H1 (cell line): ENCODE data around the gene MUC5B. TPM values are rescaled to one million over a fixed set of nuclear protein-coding genes. Genes with fewer than 3 reads are reported as not detected.

Source experiments
- CTCF ChIA-PET: fragments of 300-600 bp; sonication (Branson Sonifier 250); formaldehyde crosslinking; loops from one replicate; lab custom pipeline; 2021; ENCODE audit not compliant: partially characterized antibody; lab: Charles Lee
- POLR2A ChIA-PET: fragments of 300-600 bp; sonication (Branson Sonifier 250); formaldehyde crosslinking; loops from one replicate; lab custom pipeline; 2021; ENCODE audit warnings: inconsistent platforms; ENCODE audit not compliant: partially characterized antibody; lab: Charles Lee
- DNase-seq, 2 experiments: peaks; one replicate each; pipeline versions ENCODE4 v3.0.0 to v3.0.0-alpha.2; 2010 to 2022; ENCODE audit warnings: low spot score in 2 of 2, low read depth in 1 of 2, mixed read lengths in 1 of 2
- FAIRE-seq: peaks from 2 replicates; lab custom pipeline; 2011; peaks lifted over from hg19 to GRCh38; lab: Jason Lieb, UNC
- H2AFZ ChIP-seq: 2 replicates; pipeline ENCODE4 v1.8.1; 2012; ENCODE audit warnings: low read length, inconsistent platforms
- H2AK5ac ChIP-seq: 2 replicates; pipeline ENCODE4 v1.6.1; 2013; ENCODE audit warnings: low read depth, low read length
- H2BK120ac ChIP-seq: replicated peaks from 2 replicates; pipeline ENCODE3; 2013; ENCODE audit warnings: low read depth, low read length, inconsistent platforms
- H2BK12ac ChIP-seq: 2 replicates; pipeline ENCODE4 v1.6.1; 2013; ENCODE audit warnings: low read depth, low read length
- H2BK15ac ChIP-seq: 2 replicates; pipeline ENCODE4 v1.6.1; 2013; ENCODE audit warnings: low read length
- H2BK20ac ChIP-seq: 2 replicates; pipeline ENCODE4 v1.6.1; 2013; ENCODE audit warnings: low read length
- H2BK5ac ChIP-seq: 2 replicates; pipeline ENCODE4 v1.6.1; 2013; ENCODE audit warnings: low read depth, low read length
- H3K14ac ChIP-seq: 2 replicates; pipeline ENCODE4 v1.6.1; 2013; ENCODE audit warnings: inconsistent platforms; ENCODE audit not compliant: insufficient read length
- H3K18ac ChIP-seq: 2 replicates; pipeline ENCODE4 v1.6.1; 2013; ENCODE audit warnings: low read length; ENCODE audit errors: extremely low read depth
- H3K23ac ChIP-seq: 2 replicates; pipeline ENCODE4 v1.6.1; 2013; ENCODE audit warnings: inconsistent platforms; ENCODE audit not compliant: insufficient read length
- H3K23me2 ChIP-seq: 2 replicates; pipeline ENCODE4 v1.6.1; 2013; ENCODE audit warnings: low read depth, low read length
- H3K27ac ChIP-seq: 2 replicates; pipeline ENCODE4 v1.6.1; 2011; ENCODE audit warnings: low read depth, low read length, inconsistent platforms
- H3K27me3 ChIP-seq, 4 experiments: replicated peaks in 1 of 4; 1 replicate in 1 of 4; 2 replicates in 3 of 4; pipeline versions ENCODE4 v1.6.1 to v1.8.1; 2011 to 2013; ENCODE audit warnings: low read length in 3 of 4, mild to moderate bottlenecking in 3 of 4, inconsistent platforms in 2 of 4, mixed read lengths in 2 of 4, moderate library complexity in 1 of 4; ENCODE audit not compliant: control insufficient read depth in 3 of 4, insufficient read depth in 3 of 4; ENCODE audit errors: extremely low read depth in 1 of 4
- H3K36me3 ChIP-seq, 4 experiments: 2 replicates each; pipeline versions ENCODE4 v1.6.1 to v1.8.1; 2011 to 2013; ENCODE audit warnings: mild to moderate bottlenecking in 4 of 4, low read length in 3 of 4, moderate library complexity in 2 of 4, control low read depth in 1 of 4, inconsistent platforms in 1 of 4; ENCODE audit not compliant: insufficient read depth in 4 of 4, control insufficient read depth in 2 of 4
- H3K4ac ChIP-seq: replicated peaks from 2 replicates; pipeline ENCODE3; 2013; ENCODE audit warnings: low read length, low read depth, mixed read lengths, inconsistent platforms; ENCODE audit not compliant: insufficient read length
- H3K4me1 ChIP-seq, 4 experiments: replicated peaks in 1 of 4; 1 replicate in 1 of 4; 2 replicates in 3 of 4; pipeline versions ENCODE4 v1.6.1 to v1.8.1; 2011 to 2013; ENCODE audit warnings: low read length in 3 of 4, inconsistent platforms in 2 of 4, mixed read lengths in 1 of 4; ENCODE audit not compliant: insufficient read depth in 4 of 4, control insufficient read depth in 3 of 4
- H3K4me2 ChIP-seq, 2 experiments: 2 replicates each; pipeline versions ENCODE4 v1.6.1 to v1.8.1; 2011 to 2013; ENCODE audit warnings: low read depth in 2 of 2, low read length in 2 of 2, control low read depth in 1 of 2, inconsistent platforms in 1 of 2, mild to moderate bottlenecking in 1 of 2; ENCODE audit not compliant: insufficient read depth in 1 of 2
- H3K4me3 ChIP-seq, 4 experiments: fragments of 200-600, 300-600 bp in 1 of 4; sonication (generic), shearing (Covaris generic), sonication (Bioruptor Twin) in 1 of 4; 2 replicates each; pipeline versions ENCODE4 v1.5.1 to v1.8.1; 2011 to 2016; ENCODE audit warnings: low read length in 4 of 4, low read depth in 3 of 4, control low read depth in 2 of 4, inconsistent platforms in 2 of 4, mild to moderate bottlenecking in 2 of 4, mixed read lengths in 1 of 4, moderate library complexity in 1 of 4; ENCODE audit not compliant: insufficient read depth in 2 of 4; ENCODE audit errors: extremely low read depth in 1 of 4
- H3K56ac ChIP-seq: replicated peaks from 2 replicates; pipeline ENCODE3; 2013; ENCODE audit warnings: low read depth, mild to moderate bottlenecking, mixed read lengths, low read length, inconsistent platforms; ENCODE audit not compliant: insufficient read length
- H3K79me1 ChIP-seq: 2 replicates; pipeline ENCODE4 v1.6.1; 2013; ENCODE audit warnings: low read depth, low read length, control low read depth
- H3K79me2 ChIP-seq, 2 experiments: 2 replicates each; pipeline versions ENCODE4 v1.6.1 to v1.8.1; 2012 to 2013; ENCODE audit warnings: low read length in 2 of 2, mild to moderate bottlenecking in 2 of 2, inconsistent platforms in 1 of 2; ENCODE audit not compliant: insufficient read depth in 2 of 2, control insufficient read depth in 1 of 2
- H3K9ac ChIP-seq, 4 experiments: replicated peaks in 1 of 4; 1 replicate in 1 of 4; 2 replicates in 3 of 4; pipeline versions ENCODE4 v1.6.1 to v1.8.1; 2011 to 2013; ENCODE audit warnings: low read depth in 3 of 4, low read length in 3 of 4, control low read depth in 2 of 4, mild to moderate bottlenecking in 2 of 4, moderate library complexity in 2 of 4, inconsistent platforms in 1 of 4; ENCODE audit errors: extremely low read depth in 1 of 4
- H3K9me3 ChIP-seq, 2 experiments: 2 replicates each; pipeline versions ENCODE4 v1.6.1 to v1.8.1; 2012 to 2013; ENCODE audit warnings: mild to moderate bottlenecking in 2 of 2, moderate library complexity in 2 of 2, control low read depth in 1 of 2, inconsistent platforms in 1 of 2, low read depth in 1 of 2, low read length in 1 of 2, mixed read lengths in 1 of 2; ENCODE audit not compliant: insufficient read depth in 2 of 2
- H4K20me1 ChIP-seq, 2 experiments: replicated peaks in 1 of 2; 2 replicates each; pipeline versions ENCODE3 to v1.8.1; 2011 to 2013; ENCODE audit warnings: inconsistent platforms in 2 of 2, low read length in 2 of 2, mild to moderate bottlenecking in 1 of 2; ENCODE audit not compliant: insufficient read depth in 2 of 2, control insufficient read depth in 1 of 2
- H4K5ac ChIP-seq: 2 replicates; pipeline ENCODE4 v1.6.1; 2013; ENCODE audit warnings: low read length, low read depth, mixed read lengths, inconsistent platforms; ENCODE audit not compliant: insufficient read length
- H4K8ac ChIP-seq: 2 replicates; pipeline ENCODE4 v1.8.0; 2013; ENCODE audit warnings: mild to moderate bottlenecking, moderate library complexity, low read length, inconsistent platforms; ENCODE audit not compliant: insufficient read depth; ENCODE audit errors: extremely low read depth
- H4K91ac ChIP-seq: replicated peaks from 2 replicates; pipeline ENCODE3; 2013; ENCODE audit warnings: low read length, mixed read lengths, inconsistent platforms; ENCODE audit not compliant: insufficient read length
- CBX8 ChIP-seq: fragments of 300-800, 300-1000 bp; sonication (generic); IDR thresholded peaks from 2 replicates; pipeline ENCODE4 v1.7.1; 2016; ENCODE audit warnings: low read depth, low read length, borderline replicate concordance
- CEBPB ChIP-seq: IDR thresholded peaks from 2 replicates; pipeline ENCODE4 v1.6.1; 2012; ENCODE audit warnings: low read depth, low read length
- CTCF ChIP-seq, 3 experiments: IDR thresholded peaks; 1 replicate in 2 of 3; 2 replicates in 1 of 3; pipeline versions ENCODE4 v1.5.1 to v1.6.1; 2011; ENCODE audit warnings: low read length in 3 of 3, mild to moderate bottlenecking in 3 of 3, inconsistent platforms in 2 of 3, low read depth in 1 of 3, moderate library complexity in 1 of 3; ENCODE audit not compliant: insufficient read depth in 1 of 3; ENCODE audit errors: control extremely low read depth in 1 of 3
- E2F6 ChIP-seq: IDR thresholded peaks from 2 replicates; pipeline ENCODE4 v1.6.1; 2012; ENCODE audit warnings: inconsistent platforms
- GTF2F1 ChIP-seq: IDR thresholded peaks from 2 replicates; pipeline ENCODE4 v1.6.1; 2012; ENCODE audit warnings: low read depth, low read length, improper control_type of control experiment, borderline replicate concordance
- HDAC2 ChIP-seq, 2 experiments: fragments of 300-600 bp in 1 of 2; sonication (generic) in 1 of 2; IDR thresholded peaks; 2 replicates each; pipeline ENCODE4 v1.6.1; 2011 to 2012; ENCODE audit warnings: low read depth in 2 of 2, low read length in 2 of 2, mild to moderate bottlenecking in 2 of 2, moderate library complexity in 2 of 2, borderline replicate concordance in 1 of 2, inconsistent platforms in 1 of 2
- POU5F1 ChIP-seq: IDR thresholded peaks from 2 replicates; pipeline ENCODE4 v1.6.1; 2011; ENCODE audit warnings: low read depth, mild to moderate bottlenecking, low read length, moderate library complexity
- RAD21 ChIP-seq, 2 experiments: IDR thresholded peaks in 1 of 2; conservative IDR thresholded peaks in 1 of 2; 2 replicates each; pipeline ENCODE4 v1.6.1; 2011; ENCODE audit warnings: low read depth in 2 of 2, low read length in 2 of 2, improper control_type of control experiment in 1 of 2, inconsistent platforms in 1 of 2, mild to moderate bottlenecking in 1 of 2, moderate library complexity in 1 of 2
- SIX5 ChIP-seq: IDR thresholded peaks from 2 replicates; pipeline ENCODE4 v1.6.1; 2011; ENCODE audit warnings: mild to moderate bottlenecking, low read depth, low read length
- SUZ12 ChIP-seq: fragments of 200-600 bp; sonication (generic); IDR thresholded peaks from 2 replicates; pipeline ENCODE4 v1.6.1; 2012; ENCODE audit warnings: mild to moderate bottlenecking, inconsistent platforms, low read length, moderate library complexity, mixed read lengths
- WGBS, 2 experiments: shearing (Covaris generic) in 1 of 2; methylation state at CpG; one replicate each; pipeline versions ENCODE4 v1.1.6 to v1.1.7; 2013 to 2015; ENCODE audit warnings: low lambda C conversion rate in 2 of 2, mixed read lengths in 2 of 2, inconsistent platforms in 1 of 2, low coverage in 1 of 2, missing lambda C conversion rate in 1 of 2; ENCODE audit not compliant: insufficient replicate concordance in 2 of 2, insufficient coverage in 1 of 2, insufficient read length in 1 of 2; ENCODE audit errors: extremely low coverage in 1 of 2, missing lambda C conversion rate in 1 of 2; 5-methylcytosine and 5-hydroxymethylcytosine counted together
- polyA plus RNA-seq, 7 experiments: library from polyadenylated mRNA; depleted of rRNA in 3 of 7; stranded (reverse) in 5 of 7; unstranded in 2 of 7; fragments of >200 nt in 5 of 7; fragments of 200-250 nt in 2 of 7; gene quantifications; 1 replicate in 5 of 7; 2 replicates in 1 of 7; 4 replicates in 1 of 7; pipeline versions ENCODE4 v1.2.1 to v1.2.3, GENCODE V29; 2011 to 2013; ENCODE audit warnings: missing spikeins in 2 of 7, mixed read lengths in 2 of 7
- total RNA-seq: library from RNA; stranded (reverse); fragmentation: NEBNext Ultra II Directional; extraction: Animal tissue kit (Norgen Biotek cat#: 25700); gene quantifications from 2 replicates; pipeline ENCODE4 v1.2.1, GENCODE V29; 2021

Gene MUC5B
- total and polyA plus RNA-seq, 2 of the 8 experiments (the other 6 are each of a cell fraction or from before 2014, with no cell fraction given) = 0.02 to 0.03 TPM

- Histone ChIP-seq H2AFZ (no peak overlapping the region), H3K23ac (no peak overlapping the region), H3K18ac (no peak overlapping the region), H3K56ac (no peak overlapping the region), H3K27ac (no peak overlapping the region), H2BK12ac (no peak overlapping the region), H4K5ac (no peak overlapping the region), H4K8ac (no peak overlapping the region), H3K79me2 (peaks cover 3 to 74% of the 10 kb centered on the region in 2 experiments; a peak in 3 of 4 replicates), H3K4me3 (no peak overlapping the region), H3K9ac (no peak overlapping the region), H3K4ac (no peak overlapping the region), H2BK5ac (0 out of 2 replicates have a peak overlapping the region, but pooled peaks have one; percentile 24), H2AK5ac (no peak overlapping the region), H4K20me1 (peaks cover 18 to 36% of the 10 kb centered on the region in 2 experiments), H3K79me1 (peaks cover 20% of the 10 kb centered on the region), H3K4me1 (peaks cover 0 to 9% (median 0%) of the 10 kb centered on the region in 4 experiments; a peak in 3 of 7 replicates), H3K14ac (no peak overlapping the region), H4K91ac (no peak overlapping the region), H2BK15ac (no peak overlapping the region), H3K4me2 (no peak overlapping the region), H3K23me2 (no peaks in the 10 kb centered on the region), H2BK120ac (no peak overlapping the region), H3K9me3 (no peaks in the 10 kb centered on the region), H2BK20ac (no peak overlapping the region), H3K27me3 (no peaks in the 10 kb centered on the region), H3K36me3 (no peaks in the 10 kb centered on the region)
- FAIRE-seq (no peak), DNase-seq (peak in 1 of 2 experiments; percentile 30)
- 88% methylated on average over 13 of the region's 13 CpGs; no CpG with 5 or more reads in 1 of the 2 experiments for WGBS, 2 experiments
- CTCF ChIA-PET = interaction anchor here (0.7 to 3.8 kb wide), 6 partner anchors 9 to 523 kb away, joined by 4 to 18 read pairs (median 4); no protein-coding TSS in a partner anchor
- POLR2A ChIA-PET = no interaction called here
- TF ChIP-seq CTCF (IDR thresholded peaks at IDR 0.05; ENCODE audit: control extremely low read depth in 1 of 3, insufficient read depth in 1 of 3, low read depth in 1 of 3, low read length in 3 of 3) (no peak), SUZ12 (no peak), HDAC2 (IDR thresholded peaks at IDR 0.05; ENCODE audit: borderline replicate concordance in 1 of 2, low read depth in 2 of 2, low read length in 2 of 2) (no peak), RAD21 (IDR thresholded peaks at IDR 0.05 in 1 of 2, conservative IDR thresholded peaks at IDR 0.05 in 1 of 2; ENCODE audit: low read depth in 2 of 2, low read length in 2 of 2) (no peak), GTF2F1 (no peak), CBX8 (no peak), SIX5 (no peak), CEBPB (no peak), E2F6 (no peak), POU5F1 (no peak)
These were observed 79.2 kb downstream of the MUC5B start for GRCh38 chr11:1302041-1302460.
